Measurements from ENCODE around the gene TK2.
A peak's percentile ranks its signal among the peaks of the same experiment; 100 is the strongest.

The TK2 gene

DNA sequence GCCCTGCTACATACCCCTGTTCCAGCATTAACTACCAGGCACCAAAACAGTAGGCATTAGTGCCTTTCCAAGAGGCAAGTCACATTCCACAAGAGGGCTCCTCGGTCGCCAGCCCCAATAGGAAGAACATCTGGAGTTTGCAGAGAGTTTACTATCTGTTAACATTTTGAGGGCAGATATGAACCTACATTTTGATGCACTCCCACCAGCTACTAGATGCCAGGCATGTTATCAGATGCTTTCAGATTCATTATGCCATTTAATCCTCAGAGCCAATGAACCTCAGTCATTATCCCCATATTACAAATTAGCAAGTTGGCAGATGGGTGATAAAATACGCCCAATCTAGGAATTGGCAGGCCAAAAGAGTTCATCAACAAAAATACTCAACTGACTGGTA is 25.1 kb upstream of the TK2 start:
- Mint-ChIP-seq H3K27me3 (ENCODE audit: low read depth) (peaks cover 5% of the 10 kb centered on the region), H3K4me3 (no peak overlapping the region), H3K27ac (no peak overlapping the region), H3K9me3 (no peaks in the 10 kb centered on the region), H3K36me3 (ENCODE audit: low read depth) (no peaks in the 10 kb centered on the region), H3K4me1 (peaks cover 15% of the 10 kb centered on the region)
- TF ChIP-seq, protein P1, sequence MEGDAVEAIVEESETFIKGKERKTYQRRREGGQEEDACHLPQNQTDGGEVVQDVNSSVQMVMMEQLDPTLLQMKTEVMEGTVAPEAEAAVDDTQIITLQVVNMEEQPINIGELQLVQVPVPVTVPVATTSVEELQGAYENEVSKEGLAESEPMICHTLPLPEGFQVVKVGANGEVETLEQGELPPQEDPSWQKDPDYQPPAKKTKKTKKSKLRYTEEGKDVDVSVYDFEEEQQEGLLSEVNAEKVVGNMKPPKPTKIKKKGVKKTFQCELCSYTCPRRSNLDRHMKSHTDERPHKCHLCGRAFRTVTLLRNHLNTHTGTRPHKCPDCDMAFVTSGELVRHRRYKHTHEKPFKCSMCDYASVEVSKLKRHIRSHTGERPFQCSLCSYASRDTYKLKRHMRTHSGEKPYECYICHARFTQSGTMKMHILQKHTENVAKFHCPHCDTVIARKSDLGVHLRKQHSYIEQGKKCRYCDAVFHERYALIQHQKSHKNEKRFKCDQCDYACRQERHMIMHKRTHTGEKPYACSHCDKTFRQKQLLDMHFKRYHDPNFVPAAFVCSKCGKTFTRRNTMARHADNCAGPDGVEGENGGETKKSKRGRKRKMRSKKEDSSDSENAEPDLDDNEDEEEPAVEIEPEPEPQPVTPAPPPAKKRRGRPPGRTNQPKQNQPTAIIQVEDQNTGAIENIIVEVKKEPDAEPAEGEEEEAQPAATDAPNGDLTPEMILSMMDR (IDR thresholded peaks at IDR 0.05; ENCODE audit: unreplicated experiment in 3 of 3), result no peak

DNA sequence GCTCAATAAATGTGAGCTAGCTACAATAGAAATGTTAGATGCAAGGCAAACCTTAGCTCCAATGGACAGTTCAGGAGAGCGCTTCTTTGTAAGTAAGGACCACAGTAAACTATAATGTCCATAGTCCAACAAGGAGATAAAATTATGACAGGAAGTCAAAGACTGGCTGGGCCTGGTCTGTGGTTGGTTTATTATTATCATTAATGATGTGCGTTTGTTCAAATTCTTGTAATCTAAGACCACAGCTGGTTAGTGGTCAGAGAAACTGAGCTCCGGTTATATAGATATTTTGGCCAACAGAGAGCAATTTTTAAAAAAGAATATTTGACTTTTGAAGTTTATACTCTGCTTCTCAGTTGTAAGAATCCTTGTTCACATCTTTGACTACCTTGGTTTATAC is 24.6 kb upstream of the TK2 start:
- H3K36me3 Mint-ChIP-seq (ENCODE audit: low read depth), result no peaks in the 10 kb centered on the region
- H3K27ac Mint-ChIP-seq, result peak overlapping the region; percentile 23 to 79 (median 54)
- TF ChIP-seq, protein P1 (IDR thresholded peaks at IDR 0.05; ENCODE audit: unreplicated experiment in 3 of 3), result no peak
- H3K27me3 Mint-ChIP-seq (ENCODE audit: low read depth), result peaks cover 5% of the 10 kb centered on the region
- H3K9me3 Mint-ChIP-seq, result no peaks in the 10 kb centered on the region
- peaks cover 13% of the 10 kb centered on the region for H3K4me1 Mint-ChIP-seq
- H3K4me3 Mint-ChIP-seq, result no peak overlapping the region

DNA sequence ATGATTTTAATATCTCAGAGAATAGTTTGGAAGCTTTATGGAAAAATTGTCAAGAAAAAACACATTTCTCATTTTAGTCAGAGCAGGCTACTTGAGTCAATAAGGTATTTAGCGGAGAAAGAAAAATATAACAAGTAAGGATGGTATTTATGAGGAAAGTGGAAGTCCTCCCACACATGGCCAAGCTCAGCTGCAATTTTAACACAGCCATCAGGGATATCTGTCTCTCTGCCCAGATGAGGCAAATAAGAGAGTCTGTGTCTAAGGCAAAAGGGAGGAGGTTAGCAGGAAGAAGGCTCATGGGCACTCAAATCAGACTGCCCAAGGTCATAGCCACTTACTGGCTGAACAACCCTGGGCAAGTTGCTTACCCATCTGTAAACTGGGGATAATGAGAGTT is 24.2 kb upstream of the TK2 start:
- Mint-ChIP-seq H3K27ac (peak overlapping the region; percentile 23 to 79 (median 54)), H3K4me1 (peaks cover 13% of the 10 kb centered on the region), H3K4me3 (no peak overlapping the region), H3K27me3 (ENCODE audit: low read depth) (peaks cover 5% of the 10 kb centered on the region), H3K36me3 (ENCODE audit: low read depth) (no peaks in the 10 kb centered on the region), H3K9me3 (no peaks in the 10 kb centered on the region)
- TF ChIP-seq, protein P1 (IDR thresholded peaks at IDR 0.05; ENCODE audit: unreplicated experiment in 3 of 3), result no peak

DNA sequence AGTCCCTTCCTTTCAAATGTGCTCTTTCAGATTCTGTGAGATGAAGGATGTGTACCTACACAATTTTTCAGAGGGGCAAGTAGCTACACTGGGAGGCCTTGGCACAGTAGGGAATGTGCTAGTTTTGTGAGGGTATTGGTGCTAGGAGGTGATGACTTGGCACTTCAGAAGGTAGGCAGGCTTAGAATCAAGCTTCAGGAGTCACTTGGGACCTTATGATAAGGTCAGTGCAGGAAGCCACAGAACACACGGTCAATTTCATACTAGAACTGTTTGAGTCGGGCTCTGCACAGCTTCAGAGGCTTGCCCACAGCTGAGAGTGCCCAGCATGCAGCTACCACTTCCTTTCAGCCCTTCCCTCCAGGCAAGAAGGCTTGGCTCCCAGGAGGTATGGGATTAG is 22.4 kb upstream of the TK2 start:
- TF ChIP-seq, protein P1 (IDR thresholded peaks at IDR 0.05; ENCODE audit: unreplicated experiment in 3 of 3), result no peak

DNA sequence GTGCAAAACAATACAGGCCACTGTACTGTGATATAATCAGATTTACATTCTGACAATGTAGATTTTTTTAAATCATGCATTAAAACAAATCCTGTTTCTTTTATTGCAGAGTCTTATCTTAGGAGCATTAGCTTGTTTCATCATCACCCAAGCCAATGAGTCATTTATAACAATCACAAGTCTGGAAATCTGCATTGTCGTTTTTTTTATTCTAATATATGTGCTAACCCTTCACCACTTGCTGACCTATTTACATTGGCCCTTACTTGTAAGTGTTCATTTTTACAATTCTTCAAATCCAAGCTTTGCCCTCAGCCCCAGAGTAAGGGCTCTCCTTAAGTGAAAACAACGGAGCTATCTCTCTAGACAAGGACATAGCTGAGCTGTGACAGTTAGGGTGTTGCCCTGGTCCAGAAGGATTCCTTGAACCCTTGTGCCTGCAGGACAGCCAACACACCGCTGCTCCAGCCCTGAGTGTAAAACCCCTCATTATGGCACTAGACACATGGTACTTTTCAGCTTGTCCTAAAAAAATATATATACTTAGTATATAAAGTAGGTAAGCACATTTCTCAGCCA is 20.0 kb upstream of the TK2 start:
- TF ChIP-seq, protein P1 (IDR thresholded peaks at IDR 0.05; ENCODE audit: unreplicated experiment in 3 of 3), result no peak
- Mint-ChIP-seq H3K27ac (no peak overlapping the region), H3K9me3 (no peaks in the 10 kb centered on the region), H3K4me3 (no peak overlapping the region), H3K27me3 (ENCODE audit: low read depth) (peaks cover 4% of the 10 kb centered on the region), H3K36me3 (ENCODE audit: low read depth) (peaks cover 26% of the 10 kb centered on the region), H3K4me1 (peaks cover 7% of the 10 kb centered on the region)

More for the DNA sequence above, 22.4 kb upstream of the TK2 start:
- H3K4me1 Mint-ChIP-seq, result peaks cover 10% of the 10 kb centered on the region
- H3K27ac Mint-ChIP-seq, result peak overlapping the region in 1 of 3 experiments; percentile 60
- peaks cover 2% of the 10 kb centered on the region for H3K36me3 Mint-ChIP-seq (ENCODE audit: low read depth)
- peaks cover under 1% of the 10 kb centered on the region for H3K27me3 Mint-ChIP-seq (ENCODE audit: low read depth)
- H3K9me3 Mint-ChIP-seq, result no peaks in the 10 kb centered on the region
- H3K4me3 Mint-ChIP-seq, result no peak overlapping the region

DNA sequence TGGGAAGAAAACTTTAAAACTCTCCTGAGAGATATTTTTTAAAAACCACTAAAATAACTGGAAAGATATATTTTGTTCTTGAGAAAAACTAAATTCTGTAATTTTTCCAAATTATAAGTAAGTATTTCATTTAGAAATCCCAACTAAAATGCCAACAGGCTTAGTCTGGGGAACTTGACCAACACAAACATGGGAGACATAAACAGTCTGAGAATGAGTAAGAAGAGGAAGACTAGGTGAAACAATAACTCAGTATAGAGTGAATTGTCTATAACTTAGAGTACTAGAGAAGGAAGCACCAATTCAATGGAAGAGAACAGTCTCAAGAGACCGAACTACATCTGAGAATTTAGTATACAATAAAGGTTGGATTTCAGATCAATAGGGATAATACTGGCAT is 19.2 kb upstream of the TK2 start:
- TF ChIP-seq, protein P1 (IDR thresholded peaks at IDR 0.05; ENCODE audit: unreplicated experiment in 3 of 3), result no peak
- Mint-ChIP-seq H3K4me1 (peaks cover 4% of the 10 kb centered on the region), H3K27ac (no peak overlapping the region), H3K36me3 (ENCODE audit: low read depth) (peaks cover 29% of the 10 kb centered on the region), H3K27me3 (ENCODE audit: low read depth) (peaks cover 4% of the 10 kb centered on the region), H3K4me3 (no peak overlapping the region), H3K9me3 (no peaks in the 10 kb centered on the region)
